Measurements from ENCODE around the gene ROBO1.

Gene ROBO1

DNA sequence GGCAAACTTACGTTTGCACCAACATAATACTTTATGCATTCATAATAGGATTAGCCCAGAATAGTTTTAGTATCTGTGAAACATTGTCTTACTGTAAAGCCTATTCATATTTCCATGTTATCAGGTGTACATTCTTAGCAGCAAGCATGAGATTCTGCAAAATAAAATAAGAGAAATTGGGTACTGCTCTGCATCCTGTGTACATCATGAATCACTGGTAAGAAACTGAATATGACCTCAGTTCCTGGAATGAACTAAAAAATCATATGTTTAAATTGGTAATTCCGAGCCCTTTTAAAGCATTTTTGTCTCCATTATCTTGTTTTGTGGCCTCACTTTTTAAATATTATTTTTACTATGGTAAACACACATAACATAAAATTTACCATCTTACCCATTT lies 605.1 kb downstream of the ROBO1 start:
- DNase-seq (ENCODE audit: low read depth), result no peak

- no peak for DNase-seq (ENCODE audit: low read depth)
These were observed 605.9 kb downstream of the ROBO1 start for GRCh38 chr3:79161941-79162340.

- DNase-seq (ENCODE audit: low read depth), result no peak
These were observed 607.4 kb downstream of the ROBO1 start for GRCh38 chr3:79160421-79160820.

GRCh38 chr3:79159736-79160135 lies 608.1 kb downstream of the ROBO1 start:
- DNase-seq (ENCODE audit: low read depth), result no peak

DNA sequence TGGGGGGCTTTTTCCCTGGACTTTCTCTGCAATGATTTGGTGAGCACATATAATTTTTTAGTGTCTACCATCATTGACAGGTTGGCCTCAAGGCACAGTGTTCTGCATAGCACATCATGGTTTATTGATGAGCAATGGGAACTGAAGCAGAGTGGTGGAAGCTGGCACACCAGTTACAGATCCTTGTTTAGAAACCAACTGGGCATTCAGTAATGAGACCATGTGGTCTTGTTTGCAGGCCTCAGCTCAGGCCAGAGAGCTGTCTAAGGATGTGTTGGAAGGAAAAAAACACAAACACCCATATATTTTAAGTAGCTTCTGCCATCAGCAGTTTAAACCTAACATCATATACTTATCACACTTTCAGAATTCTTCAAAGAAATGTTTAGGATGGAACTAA lies 610.6 kb downstream of the ROBO1 start:
- DNase-seq (ENCODE audit: low read depth), result no peak

- no peak for DNase-seq (ENCODE audit: low read depth)
These were observed 612.9 kb downstream of the ROBO1 start for GRCh38 chr3:79154865-79155264.

- DNase-seq (ENCODE audit: low read depth), result no peak
These were observed 619.0 kb downstream of the ROBO1 start for GRCh38 chr3:79148786-79149185.

DNA sequence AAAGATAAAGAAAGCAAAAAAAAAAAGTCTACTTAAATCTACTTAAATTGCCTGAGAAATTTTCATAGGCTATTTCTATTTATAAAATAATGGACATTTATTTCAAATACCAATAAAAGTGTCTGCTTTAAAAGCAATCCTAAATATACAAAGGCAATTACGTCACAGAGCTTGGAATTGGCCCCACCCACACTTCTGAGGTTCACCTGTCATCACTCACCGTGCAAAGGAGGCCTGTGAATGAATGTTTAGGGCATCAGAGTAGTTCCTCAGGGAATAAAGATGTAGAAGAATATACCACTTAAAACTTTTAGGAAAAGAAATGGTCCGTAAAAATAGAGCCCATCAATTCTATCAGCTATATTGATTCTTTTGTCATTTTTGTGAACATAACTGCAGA lies 621.8 kb downstream of the ROBO1 start:
- DNase-seq (ENCODE audit: low read depth), result no peak

DNA sequence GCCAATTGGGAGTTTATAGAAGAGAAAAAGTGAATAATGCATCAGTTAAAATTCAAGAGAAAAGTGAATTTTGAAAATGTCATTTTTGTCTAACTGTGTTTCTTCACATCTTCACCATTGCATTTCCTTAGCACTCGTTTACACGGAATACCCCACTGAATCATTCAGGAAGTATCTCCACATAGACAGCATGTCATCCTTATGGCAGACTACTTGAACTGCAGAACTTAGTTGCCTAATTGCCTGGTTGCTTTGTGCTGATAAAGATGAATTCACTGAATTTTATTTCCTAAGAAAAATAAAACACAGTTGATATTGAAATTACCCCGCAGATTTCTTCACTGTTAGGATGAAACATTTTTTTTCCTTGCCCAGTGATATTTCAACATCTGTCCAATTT lies 627.1 kb downstream of the ROBO1 start:
- DNase-seq (ENCODE audit: low read depth), result no peak

GRCh38 chr3:79139395-79140068 lies 628.3 kb downstream of the ROBO1 start:
- no peak for DNase-seq (ENCODE audit: low read depth)

- no peak for DNase-seq (ENCODE audit: low read depth)
These were observed 642.3 kb downstream of the ROBO1 start for GRCh38 chr3:79125313-79125984.

DNA sequence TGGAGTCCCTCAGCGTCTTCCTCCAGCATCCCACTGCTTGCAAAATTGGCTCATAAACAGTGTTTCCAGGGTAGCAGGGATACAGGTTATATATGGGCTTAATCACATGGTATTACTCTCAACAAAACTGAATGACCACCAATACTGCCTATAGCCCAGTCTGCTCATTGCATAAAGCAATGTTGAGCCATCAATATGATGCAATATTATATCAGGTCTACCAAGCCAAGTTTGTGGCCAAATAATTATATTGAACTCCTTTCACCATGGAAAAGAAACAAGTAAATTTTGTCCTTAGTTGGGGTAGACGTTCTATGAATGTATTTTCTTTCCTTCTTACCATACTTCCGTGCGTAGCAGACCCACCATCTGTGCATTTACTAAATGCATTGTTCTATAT lies 652.3 kb downstream of the ROBO1 start:
- DNase-seq (ENCODE audit: low read depth), result no peak

DNA sequence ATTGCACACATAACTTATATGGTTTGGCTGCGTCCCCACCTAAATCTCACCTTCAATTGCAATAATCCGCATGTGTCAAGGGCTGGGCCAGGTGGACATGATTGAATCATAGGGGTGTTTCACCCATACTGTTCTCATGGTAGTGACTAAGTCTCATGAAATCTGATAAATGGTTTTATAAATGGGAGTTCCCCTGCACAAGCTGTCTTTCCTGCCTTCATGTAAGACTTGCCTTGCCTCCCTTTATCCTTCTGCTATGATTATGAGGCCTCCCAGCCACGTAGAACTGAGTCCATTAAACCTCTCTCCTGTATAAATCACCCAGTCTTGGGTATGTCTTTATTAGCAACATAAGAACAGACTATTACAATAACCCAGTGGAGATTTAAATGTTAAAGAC lies 653.9 kb downstream of the ROBO1 start:
- DNase-seq (ENCODE audit: low read depth), result no peak

GRCh38 chr3:79111375-79112052 lies 656.3 kb downstream of the ROBO1 start:
- DNase-seq (ENCODE audit: low read depth), result no peak

DNA sequence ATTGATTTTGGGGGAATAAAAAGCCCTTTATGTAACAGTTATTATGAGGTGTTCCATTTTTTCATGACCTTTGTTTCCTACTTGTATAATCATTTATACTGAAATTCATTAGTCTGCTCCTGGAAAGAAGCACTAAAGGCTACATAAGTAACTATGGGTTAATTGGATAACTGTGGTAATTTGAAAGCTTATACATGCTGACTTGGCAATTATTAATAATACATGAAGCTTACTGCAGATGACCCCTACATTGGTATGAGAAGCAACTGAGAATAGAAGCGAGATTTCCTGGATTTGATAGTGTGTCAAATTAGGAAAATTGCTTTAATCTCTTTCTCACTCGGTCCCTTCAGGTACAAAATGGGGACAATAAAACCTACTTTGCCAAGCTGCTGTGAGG lies 658.0 kb downstream of the ROBO1 start:
- no peak for DNase-seq (ENCODE audit: low read depth)

DNA sequence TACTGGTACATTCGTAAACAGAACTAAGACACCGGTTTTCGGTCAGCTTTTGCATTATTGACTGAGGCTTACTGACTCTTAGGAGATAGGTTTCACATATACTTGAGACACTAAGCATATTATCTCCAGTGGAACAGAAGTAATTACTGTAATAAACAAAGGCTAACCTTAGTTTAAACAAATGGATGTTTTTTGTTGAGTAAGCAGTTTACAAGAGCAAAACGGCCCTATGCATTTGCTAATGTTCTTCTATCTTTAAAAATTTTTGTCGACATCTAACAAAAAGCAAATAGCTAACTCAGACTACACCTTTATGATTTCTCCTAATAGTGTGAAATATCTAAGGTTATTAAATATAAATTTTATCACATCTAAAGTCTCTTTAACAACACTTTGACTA lies 664.5 kb downstream of the ROBO1 start:
- DNase-seq (ENCODE audit: low read depth), result no peak

- no peak for DNase-seq (ENCODE audit: low read depth)
These were observed 669.7 kb downstream of the ROBO1 start for GRCh38 chr3:79097964-79098660.

GRCh38 chr3:79094654-79095053 lies 673.1 kb downstream of the ROBO1 start:
- no peak for DNase-seq (ENCODE audit: low read depth)

- no peak for DNase-seq (ENCODE audit: low read depth)
These were observed 681.3 kb downstream of the ROBO1 start for GRCh38 chr3:79086514-79086913.

DNA sequence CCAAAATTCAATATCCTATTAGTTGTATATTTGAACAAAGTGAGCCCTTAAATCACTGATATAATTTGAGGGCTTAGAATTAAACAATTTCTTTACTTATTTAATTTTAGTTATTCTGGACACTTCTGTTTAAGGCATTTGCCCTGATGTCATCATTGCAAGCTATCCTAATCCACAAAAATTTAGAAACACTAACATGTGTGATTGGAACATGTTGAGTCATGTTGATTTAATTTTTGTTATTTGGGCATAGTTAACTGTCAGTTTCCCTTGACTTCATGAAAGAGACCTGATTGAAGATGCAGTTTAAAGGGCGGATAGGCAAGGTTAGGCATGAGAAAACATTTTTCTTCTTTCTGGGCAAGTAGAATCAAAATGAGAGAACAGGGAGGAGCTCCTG lies 682.6 kb downstream of the ROBO1 start:
- DNase-seq (ENCODE audit: low read depth), result no peak

- DNase-seq (ENCODE audit: low read depth), result no peak
These were observed 686.5 kb downstream of the ROBO1 start for GRCh38 chr3:79081335-79081734.

DNA sequence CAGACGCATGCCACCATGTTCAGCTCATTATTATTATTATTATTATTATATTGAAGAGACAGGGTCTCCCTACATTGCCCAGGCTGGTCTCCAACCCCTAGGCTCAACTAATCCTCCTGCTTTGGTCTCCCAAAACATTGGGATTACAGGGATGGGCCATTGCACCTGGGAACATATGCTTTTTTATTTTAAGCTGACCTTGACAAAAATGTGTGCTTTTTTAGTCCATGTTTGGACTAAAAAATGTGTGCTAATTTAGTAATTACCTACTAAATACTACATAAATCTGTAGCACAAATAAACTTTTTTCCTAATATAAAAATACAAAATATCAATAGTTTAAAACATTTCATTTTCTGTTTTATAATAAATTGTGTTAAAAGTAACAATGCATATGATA lies 693.2 kb downstream of the ROBO1 start:
- DNase-seq (ENCODE audit: low read depth), result no peak

DNA sequence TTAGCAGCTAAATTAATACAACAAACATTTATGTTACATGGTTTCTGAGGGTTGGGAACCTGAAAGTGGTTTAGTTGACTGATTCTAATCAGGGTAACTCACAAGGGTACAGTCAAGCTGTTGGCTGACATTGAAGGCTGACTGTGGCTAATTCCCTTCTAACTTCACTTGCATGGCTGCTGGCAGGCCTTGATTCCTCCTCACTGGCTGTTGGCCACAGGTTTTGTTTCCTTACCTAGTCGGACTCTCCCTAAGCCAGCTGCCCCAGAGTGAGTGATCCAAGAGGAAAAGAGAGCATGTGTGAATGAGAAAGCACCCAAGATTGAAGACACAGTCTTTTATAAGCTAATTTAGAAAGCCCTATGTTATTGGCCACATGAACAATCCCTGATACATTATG lies 700.1 kb downstream of the ROBO1 start:
- no peak for DNase-seq (ENCODE audit: low read depth)
